Measurements from ENCODE around the gene CDH13. TPM values are rescaled to one million over a fixed set of nuclear protein-coding genes. Genes with fewer than 3 reads are reported as not detected.

CDH13 gene
- total RNA-seq, 1 donor from 2014 or later: 46.4 TPM

- peaks cover 5% of the 10 kb centered on the region for H3K4me1 Mint-ChIP-seq (ENCODE audit: unreplicated experiment)
- H3K27ac Mint-ChIP-seq: no peak overlapping the region
- DNase-seq (ENCODE audit: extremely low spot score, unreplicated experiment): no peak
- no peaks in the 10 kb centered on the region for H3K36me3 Mint-ChIP-seq
- TF ChIP-seq CTCF (conservative IDR thresholded peaks at IDR 0.05): no peak
- no peak overlapping the region for H3K4me3 Mint-ChIP-seq
- H3K27me3 Mint-ChIP-seq: peaks cover 13% of the 10 kb centered on the region
- H3K9me3 Mint-ChIP-seq: no peaks in the 10 kb centered on the region
Observed at GRCh38 chr16:83577078-83577745, 950.4 kb downstream of the CDH13 start.

GRCh38 chr16:83578171-83578570, 951.4 kb downstream of the CDH13 start:
- Mint-ChIP-seq H3K36me3 (no peaks in the 10 kb centered on the region), H3K4me1 (ENCODE audit: unreplicated experiment) (peaks cover 5% of the 10 kb centered on the region), H3K27me3 (peaks cover 13% of the 10 kb centered on the region), H3K9me3 (no peaks in the 10 kb centered on the region), H3K4me3 (no peak overlapping the region), H3K27ac (no peak overlapping the region)
- DNase-seq (ENCODE audit: extremely low spot score, unreplicated experiment): no peak
- no peak for TF ChIP-seq CTCF (conservative IDR thresholded peaks at IDR 0.05)

GRCh38 chr16:83579027-83579426, 952.3 kb downstream of the CDH13 start:
- DNase-seq (ENCODE audit: extremely low spot score, unreplicated experiment): no peak
- Mint-ChIP-seq H3K9me3 (no peaks in the 10 kb centered on the region), H3K36me3 (no peaks in the 10 kb centered on the region), H3K4me3 (no peak overlapping the region), H3K27me3 (peaks cover 13% of the 10 kb centered on the region), H3K27ac (no peak overlapping the region), H3K4me1 (ENCODE audit: unreplicated experiment) (peaks cover 5% of the 10 kb centered on the region)
- TF ChIP-seq CTCF (conservative IDR thresholded peaks at IDR 0.05): no peak

- Mint-ChIP-seq H3K9me3 (no peaks in the 10 kb centered on the region), H3K4me1 (ENCODE audit: unreplicated experiment) (peaks cover 5% of the 10 kb centered on the region), H3K4me3 (no peak overlapping the region), H3K36me3 (no peaks in the 10 kb centered on the region), H3K27me3 (peaks cover 14% of the 10 kb centered on the region), H3K27ac (no peak overlapping the region)
- DNase-seq (ENCODE audit: extremely low spot score, unreplicated experiment): no peak
- no peak for TF ChIP-seq CTCF (conservative IDR thresholded peaks at IDR 0.05)
Observed at GRCh38 chr16:83579436-83579835, 952.7 kb downstream of the CDH13 start.

- TF ChIP-seq CTCF (conservative IDR thresholded peaks at IDR 0.05): no peak
- H3K4me1 Mint-ChIP-seq (ENCODE audit: unreplicated experiment): peaks cover 8% of the 10 kb centered on the region
- no peak overlapping the region for H3K27ac Mint-ChIP-seq
- no peaks in the 10 kb centered on the region for H3K36me3 Mint-ChIP-seq
- no peaks in the 10 kb centered on the region for H3K9me3 Mint-ChIP-seq
- DNase-seq (ENCODE audit: extremely low spot score, unreplicated experiment): no peak
- H3K4me3 Mint-ChIP-seq: no peak overlapping the region
- peaks cover 17% of the 10 kb centered on the region for H3K27me3 Mint-ChIP-seq
Observed at GRCh38 chr16:83581082-83581481, 954.3 kb downstream of the CDH13 start.
